ENCODE results near the gene MOK.

Gene MOK

DNA sequence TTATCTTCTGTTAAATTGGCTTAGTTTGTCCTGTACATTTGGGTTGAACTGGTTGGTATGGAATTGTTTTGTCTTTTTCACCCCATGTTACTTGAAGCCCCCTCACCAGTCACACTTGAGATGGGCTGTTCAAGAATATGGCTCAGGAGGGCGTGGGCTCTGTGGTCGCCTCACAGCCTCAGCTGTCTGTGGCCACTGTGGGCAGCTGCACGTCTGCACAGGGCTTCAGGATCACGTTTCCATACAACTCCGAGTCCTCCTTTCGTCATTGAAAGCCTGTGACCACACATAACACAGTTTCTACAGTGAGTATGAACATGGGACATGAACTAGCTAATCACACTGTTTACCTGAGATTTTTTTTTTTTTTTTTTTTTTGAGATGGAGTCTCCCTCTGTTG, 81.3 kb downstream of the MOK start:
- H3K79me2 ChIP-seq (ENCODE audit: low read length): peaks cover 4% of the 10 kb centered on the region; the same call in 1 of the 2 replicates
- H3K9me3 ChIP-seq (ENCODE audit: insufficient read depth, low read length): no peaks in the 10 kb centered on the region
- H3K36me3 ChIP-seq (replicated peaks; ENCODE audit: low read depth, low read length): peaks cover 11% of the 10 kb centered on the region
- H3K4me3 ChIP-seq (ENCODE audit: low read length): no peak overlapping the region
- H3K27ac ChIP-seq (ENCODE audit: low read length): no peak overlapping the region
- no peak for TF ChIP-seq CTCF (IDR thresholded peaks at IDR 0.05; ENCODE audit: low read depth, low read length)
- no peak for TF ChIP-seq EZH2phosphoT487 (IDR thresholded peaks at IDR 0.05; ENCODE audit: low read depth)
- H3K4me1 ChIP-seq (ENCODE audit: low read length): peaks cover 25% of the 10 kb centered on the region
- no peak overlapping the region for H2AFZ ChIP-seq (ENCODE audit: low read depth, low read length)
- no peak overlapping the region for H3K9ac ChIP-seq (ENCODE audit: low read length)
- H3K4me2 ChIP-seq (ENCODE audit: low read length): no peak overlapping the region
- H4K20me1 ChIP-seq (ENCODE audit: insufficient read depth, low read length): peaks cover 21% of the 10 kb centered on the region
- no peaks in the 10 kb centered on the region for H3K27me3 ChIP-seq (ENCODE audit: low read depth, low read length)

GRCh38 chr14:102222751-102223150, 82.2 kb downstream of the MOK start:
- no peak overlapping the region for H3K27ac ChIP-seq (ENCODE audit: low read length)
- peaks cover 29% of the 10 kb centered on the region for H4K20me1 ChIP-seq (ENCODE audit: insufficient read depth, low read length)
- H3K79me2 ChIP-seq (ENCODE audit: low read length): peaks cover 4% of the 10 kb centered on the region; the same call in 1 of the 2 replicates
- no peak for TF ChIP-seq EZH2phosphoT487 (IDR thresholded peaks at IDR 0.05; ENCODE audit: low read depth)
- TF ChIP-seq CTCF (IDR thresholded peaks at IDR 0.05; ENCODE audit: low read depth, low read length): no peak
- H3K9me3 ChIP-seq (ENCODE audit: insufficient read depth, low read length): no peaks in the 10 kb centered on the region
- no peak overlapping the region for H3K4me3 ChIP-seq (ENCODE audit: low read length)
- H3K9ac ChIP-seq (ENCODE audit: low read length): no peak overlapping the region
- H2AFZ ChIP-seq (ENCODE audit: low read depth, low read length): no peak overlapping the region
- H3K4me2 ChIP-seq (ENCODE audit: low read length): no peak overlapping the region
- peaks cover 33% of the 10 kb centered on the region for H3K4me1 ChIP-seq (ENCODE audit: low read length)
- peaks cover 11% of the 10 kb centered on the region for H3K36me3 ChIP-seq (replicated peaks; ENCODE audit: low read depth, low read length)
- no peaks in the 10 kb centered on the region for H3K27me3 ChIP-seq (ENCODE audit: low read depth, low read length)

DNA sequence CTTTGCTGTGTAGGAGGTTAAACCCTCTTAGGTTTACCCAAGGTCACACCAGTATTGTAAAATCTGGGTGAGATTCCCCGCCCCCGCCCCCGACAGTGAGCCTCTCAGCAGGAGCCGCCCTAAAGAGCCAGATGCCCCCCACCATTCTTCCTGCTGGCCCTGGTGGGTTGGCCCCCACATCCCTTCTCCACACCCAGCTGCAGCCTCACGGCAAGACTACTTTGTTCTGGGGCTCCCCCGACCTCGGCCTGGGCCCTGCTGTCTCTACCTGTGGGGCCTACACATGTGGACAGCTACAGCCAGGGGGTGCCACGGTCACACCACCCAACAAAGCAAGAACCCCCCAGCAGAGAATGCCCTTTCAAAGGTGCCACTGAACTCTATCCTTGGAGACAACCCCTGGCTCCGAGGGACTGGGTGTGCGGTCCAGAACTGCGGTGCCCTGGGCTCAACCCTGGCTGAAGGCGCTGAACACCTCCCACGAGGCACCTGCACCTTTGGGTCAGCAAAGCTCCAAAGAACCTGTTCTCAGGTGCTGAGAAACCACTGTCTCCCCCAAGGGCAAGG, 82.9 kb downstream of the MOK start:
- Histone ChIP-seq H3K4me2 (ENCODE audit: low read length) (no peak overlapping the region), H3K27ac (ENCODE audit: low read length) (no peak overlapping the region), H3K9ac (ENCODE audit: low read length) (no peak overlapping the region), H3K4me3 (ENCODE audit: low read length) (no peak overlapping the region), H3K79me2 (ENCODE audit: low read length) (peaks cover 4% of the 10 kb centered on the region; the same call in 1 of the 2 replicates), H3K4me1 (ENCODE audit: low read length) (peaks cover 33% of the 10 kb centered on the region), H2AFZ (ENCODE audit: low read depth, low read length) (no peak overlapping the region), H3K36me3 (replicated peaks; ENCODE audit: low read depth, low read length) (peaks cover 11% of the 10 kb centered on the region), H3K9me3 (ENCODE audit: insufficient read depth, low read length) (no peaks in the 10 kb centered on the region), H4K20me1 (ENCODE audit: insufficient read depth, low read length) (peaks cover 33% of the 10 kb centered on the region), H3K27me3 (ENCODE audit: low read depth, low read length) (no peaks in the 10 kb centered on the region)
- TF ChIP-seq EZH2phosphoT487 (IDR thresholded peaks at IDR 0.05; ENCODE audit: low read depth) (no peak), CTCF (IDR thresholded peaks at IDR 0.05; ENCODE audit: low read depth, low read length) (no peak)

DNA sequence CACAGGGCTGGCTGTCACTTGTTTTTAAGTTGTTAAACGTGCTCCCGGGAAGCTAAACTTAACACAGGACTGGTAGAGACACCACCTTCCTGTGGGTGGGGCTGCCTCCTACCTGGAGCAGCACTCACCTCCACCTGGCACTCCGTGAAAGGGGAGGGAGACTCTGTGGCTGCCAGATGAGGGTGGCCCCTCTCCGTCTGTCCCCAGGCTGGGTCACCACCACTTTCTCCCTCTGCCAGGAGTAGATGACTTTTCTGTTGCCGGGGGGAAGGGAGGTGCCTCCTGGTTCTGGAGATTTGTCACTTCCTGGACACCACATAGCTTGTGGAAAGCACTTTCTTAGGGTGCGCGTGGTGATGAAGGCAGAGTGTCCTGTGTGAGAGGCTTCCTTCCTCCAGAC, 83.9 kb downstream of the MOK start:
- Histone ChIP-seq H4K20me1 (ENCODE audit: insufficient read depth, low read length) (peaks cover 37% of the 10 kb centered on the region), H2AFZ (ENCODE audit: low read depth, low read length) (no peak overlapping the region), H3K4me1 (ENCODE audit: low read length) (peaks cover 33% of the 10 kb centered on the region), H3K36me3 (replicated peaks; ENCODE audit: low read depth, low read length) (peaks cover 11% of the 10 kb centered on the region), H3K27me3 (ENCODE audit: low read depth, low read length) (no peaks in the 10 kb centered on the region), H3K27ac (ENCODE audit: low read length) (no peak overlapping the region), H3K4me2 (ENCODE audit: low read length) (no peak overlapping the region), H3K4me3 (ENCODE audit: low read length) (no peak overlapping the region), H3K79me2 (ENCODE audit: low read length) (peaks cover 4% of the 10 kb centered on the region; the same call in 1 of the 2 replicates), H3K9me3 (ENCODE audit: insufficient read depth, low read length) (no peaks in the 10 kb centered on the region), H3K9ac (ENCODE audit: low read length) (no peak overlapping the region)
- TF ChIP-seq EZH2phosphoT487 (IDR thresholded peaks at IDR 0.05; ENCODE audit: low read depth) (no peak), CTCF (IDR thresholded peaks at IDR 0.05; ENCODE audit: low read depth, low read length) (no peak)

Data from OCI-LY3 (cell line).